A673 (cell line): ENCODE measurements around the gene NXPH2. TPM values are rescaled to one million over a fixed set of nuclear protein-coding genes. Genes with fewer than 3 reads are reported as not detected.
A peak's percentile ranks its signal among the peaks of the same experiment; 100 is the strongest.

Experiments used
- Bru-seq: library from RNA; stranded (reverse); fragments of 400-500 nt; gene quantifications from one replicate; lab custom pipeline; 2021; lab: Mats Ljungman, UMichigan
- BruChase-seq, 2 experiments: library from RNA; stranded (reverse); fragments of 400-500 nt; gene quantifications; one replicate each; lab custom pipeline; 2021; lab: Mats Ljungman, UMichigan
- BruUV-seq: library from RNA; stranded (reverse); fragments of 400-500 nt; replicated peaks from 2 replicates; lab custom pipeline; 2021; lab: Mats Ljungman, UMichigan
- CTCF ChIA-PET: fragments of 300-600 bp; sonication (Branson Sonifier 250); formaldehyde crosslinking; loops from one replicate; lab custom pipeline; 2022; ENCODE audit warnings: antibody characterized with exemption; lab: Charles Lee
- POLR2A ChIA-PET: fragments of 300-600 bp; sonication (Branson Sonifier 250); formaldehyde crosslinking; loops from one replicate; lab custom pipeline; 2022; ENCODE audit warnings: antibody characterized with exemption; ENCODE audit not compliant: low non-redundant PET; lab: Charles Lee
- DNase-seq: peaks from one replicate; pipeline ENCODE4 v3.0.0-alpha.2; 2015; ENCODE audit warnings: low spot score
- H3K27ac ChIP-seq: fragments of 200-600 bp; sonication (generic); 2 replicates; pipeline ENCODE4 v1.5.1; 2016; ENCODE audit warnings: mixed run types, low read depth, mild to moderate bottlenecking, mixed read lengths, antibody characterized with exemption, low read length; ENCODE audit not compliant: poor library complexity, severe bottlenecking
- H3K27me3 ChIP-seq: fragments of 200-600 bp; sonication (generic); replicated peaks from 2 replicates; pipeline ENCODE4 v1.6.1; 2017; ENCODE audit warnings: mixed run types, low read depth, mild to moderate bottlenecking, mixed read lengths, antibody characterized with exemption, low read length; ENCODE audit not compliant: insufficient read depth, poor library complexity
- H3K36me3 ChIP-seq: fragments of 200-600 bp; sonication (generic); 2 replicates; pipeline ENCODE4 v1.6.1; 2016; ENCODE audit warnings: mixed run types, mild to moderate bottlenecking, mixed read lengths, antibody characterized with exemption, low read length; ENCODE audit not compliant: insufficient read depth, poor library complexity, severe bottlenecking
- H3K4me1 ChIP-seq: fragments of 200-600 bp; sonication (generic); 2 replicates; pipeline ENCODE4 v1.6.1; 2017; ENCODE audit warnings: mixed run types, mild to moderate bottlenecking, mixed read lengths, antibody characterized with exemption, low read length; ENCODE audit not compliant: insufficient read depth, poor library complexity, severe bottlenecking
- H3K4me3 ChIP-seq: fragments of 200-600 bp; sonication (generic); 2 replicates; pipeline ENCODE4 v1.5.1; 2016; ENCODE audit warnings: low read depth, mixed run types, mild to moderate bottlenecking, mixed read lengths, low read length; ENCODE audit not compliant: poor library complexity, severe bottlenecking
- H3K9me3 ChIP-seq: fragments of 200-600 bp; sonication (generic); 2 replicates; pipeline ENCODE4 v1.6.1; 2016; ENCODE audit warnings: mixed run types, low read depth, mild to moderate bottlenecking, mixed read lengths, antibody characterized with exemption, low read length; ENCODE audit not compliant: poor library complexity, severe bottlenecking
- EZH2 ChIP-seq: fragments of 200-600 bp; sonication (generic); IDR thresholded peaks from 2 replicates; pipeline ENCODE4 v1.6.1; 2017; ENCODE audit warnings: borderline replicate concordance, low read depth, mild to moderate bottlenecking, mixed read lengths, antibody characterized with exemption, low read length; ENCODE audit not compliant: poor library complexity, severe bottlenecking
- intact Hi-C: fragments of 100-400 bp; cut with micrococcal nuclease; formaldehyde crosslinking; loops from one replicate; pipeline ENCODE4 v1.10.0; 2022; ENCODE audit not compliant: unreplicated experiment
- long read RNA-seq: library from polyadenylated mRNA; stranded (forward); transcript quantifications from one replicate; pipeline ENCODE4 v2.0.0, GENCODE V29; 2022
- total RNA-seq: library from RNA; stranded (reverse); gene quantifications from 2 replicates; pipeline ENCODE4 v1.2.3, GENCODE V29; 2021
- TF ChIP-seq, protein P1 (sequence below): fragments of 300-800, 200-600 bp; sonication (generic); conservative IDR thresholded peaks from 2 replicates; pipeline ENCODE4 v1.5.1; 2017; ENCODE audit warnings: low read depth, mild to moderate bottlenecking, antibody characterized with exemption, low read length, moderate library complexity, mixed read lengths

NXPH2 gene
- total RNA-seq (4.8 and 5.4 TPM in 2 replicates), Bru-seq, nascent RNA (percentile 61 among the genes with signal in this experiment), BruChase-seq, experiment 1, labeled RNA remaining after a 2-hour chase (percentile 58 among the genes with signal in this experiment), BruChase-seq, experiment 2, labeled RNA remaining after a 6-hour chase (percentile 49 among the genes with signal in this experiment)
- long read RNA-seq, transcript NXPH2-201 (2 exons, 1,052 nt), result major isoform, 5 of 5 reads
- long read RNA-seq, partial matches to known transcripts, result 0 of 5 reads
- long read RNA-seq, other reads (novel, unspliced or antisense), result 0 of 5 reads

DNA sequence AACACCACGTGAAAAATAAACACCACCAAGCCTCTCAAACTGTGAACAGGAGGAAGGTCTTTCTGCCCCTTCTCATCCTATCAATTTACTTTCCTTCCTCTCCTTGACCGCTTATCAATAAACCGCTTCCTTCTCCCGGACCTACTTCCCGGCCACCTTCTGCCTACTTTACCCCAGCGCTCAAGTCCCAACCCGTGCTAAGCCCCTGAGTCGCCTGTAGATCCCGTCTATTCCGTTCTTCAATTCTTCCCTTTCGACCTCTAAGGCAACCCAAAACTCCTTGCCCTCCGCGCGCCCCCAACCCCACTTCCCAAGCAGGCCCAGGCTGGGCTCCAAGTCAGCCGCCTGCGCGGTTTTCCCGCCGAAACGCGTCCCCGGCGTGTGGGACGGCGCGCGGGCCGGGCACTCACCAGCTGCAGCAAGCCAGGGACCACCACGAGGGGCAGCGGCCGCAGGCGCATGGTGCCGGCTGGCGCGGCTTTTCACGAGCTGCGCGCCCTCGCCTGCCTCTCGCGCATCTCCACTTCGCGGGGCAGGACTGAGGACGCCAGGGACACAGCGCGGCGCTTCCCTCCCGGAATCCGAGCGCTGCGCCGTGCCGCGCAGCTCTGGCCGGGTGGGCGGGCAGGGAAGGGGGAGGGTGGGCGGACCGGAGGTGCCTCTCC, at the start of gene NXPH2:
TSS of gene NXPH2 (minus strand) at position 610 of the 665 bp plus-strand sequence. CDS start at position 461, 149 bp downstream.
- CTCF ChIA-PET, result no interaction called here

DNA sequence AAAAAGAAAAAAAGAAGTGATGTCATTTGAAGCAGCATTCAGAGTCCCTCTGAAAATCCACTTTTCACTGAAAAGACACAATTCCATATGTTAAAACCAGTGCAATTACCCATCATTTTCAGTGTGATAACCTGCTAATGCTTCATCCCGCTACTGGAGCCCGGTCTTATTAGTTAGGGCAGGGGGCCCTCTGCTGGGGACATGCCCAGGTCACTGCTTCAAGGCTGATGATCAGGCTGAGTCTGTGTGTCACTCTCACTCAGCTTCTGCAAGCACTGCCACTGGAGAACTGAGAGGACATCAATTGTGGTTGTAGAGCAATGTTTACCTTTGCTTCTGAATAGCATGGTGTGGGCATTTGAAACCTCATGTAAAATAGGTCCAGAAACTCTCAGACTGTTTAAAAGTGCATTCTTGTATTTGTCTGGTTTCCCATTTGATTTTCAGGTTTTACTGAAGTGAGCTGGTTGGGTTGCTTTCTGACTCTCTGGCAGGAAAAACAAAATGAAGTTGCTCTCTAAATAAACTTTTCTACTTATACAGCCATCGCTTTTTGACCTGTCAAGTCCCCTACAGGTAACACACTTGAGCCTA, 49.2 kb upstream of the NXPH2 start:
- TF ChIP-seq, protein P1, sequence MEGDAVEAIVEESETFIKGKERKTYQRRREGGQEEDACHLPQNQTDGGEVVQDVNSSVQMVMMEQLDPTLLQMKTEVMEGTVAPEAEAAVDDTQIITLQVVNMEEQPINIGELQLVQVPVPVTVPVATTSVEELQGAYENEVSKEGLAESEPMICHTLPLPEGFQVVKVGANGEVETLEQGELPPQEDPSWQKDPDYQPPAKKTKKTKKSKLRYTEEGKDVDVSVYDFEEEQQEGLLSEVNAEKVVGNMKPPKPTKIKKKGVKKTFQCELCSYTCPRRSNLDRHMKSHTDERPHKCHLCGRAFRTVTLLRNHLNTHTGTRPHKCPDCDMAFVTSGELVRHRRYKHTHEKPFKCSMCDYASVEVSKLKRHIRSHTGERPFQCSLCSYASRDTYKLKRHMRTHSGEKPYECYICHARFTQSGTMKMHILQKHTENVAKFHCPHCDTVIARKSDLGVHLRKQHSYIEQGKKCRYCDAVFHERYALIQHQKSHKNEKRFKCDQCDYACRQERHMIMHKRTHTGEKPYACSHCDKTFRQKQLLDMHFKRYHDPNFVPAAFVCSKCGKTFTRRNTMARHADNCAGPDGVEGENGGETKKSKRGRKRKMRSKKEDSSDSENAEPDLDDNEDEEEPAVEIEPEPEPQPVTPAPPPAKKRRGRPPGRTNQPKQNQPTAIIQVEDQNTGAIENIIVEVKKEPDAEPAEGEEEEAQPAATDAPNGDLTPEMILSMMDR, result peak; percentile 56
- no peak for TF ChIP-seq EZH2
- intact Hi-C loops, result loop anchor here (2.0 kb wide), 1 partner anchor 919 kb away; no protein-coding TSS in a partner anchor
- no peaks in the 10 kb centered on the region for H3K27me3 ChIP-seq
- no peak overlapping the region for H3K27ac ChIP-seq
- H3K9me3 ChIP-seq, result no peaks in the 10 kb centered on the region
- CTCF ChIA-PET, result interaction anchor here (0.9 kb wide), 1 partner anchor 941 kb away, joined by 5 read pairs; no protein-coding TSS in a partner anchor
- BruUV-seq, result no TSS peak
- no peaks in the 10 kb centered on the region for H3K36me3 ChIP-seq
- POLR2A ChIA-PET, result no interaction called here
- peak; percentile 67 for DNase-seq
- no peaks in the 10 kb centered on the region for H3K4me1 ChIP-seq
- no peak overlapping the region for H3K4me3 ChIP-seq

More for the DNA sequence above, at the start of gene NXPH2:
- Histone ChIP-seq H3K36me3 (no peaks in the 10 kb centered on the region), H3K4me1 (peaks cover 8% of the 10 kb centered on the region), H3K27me3 (peaks cover 86% of the 10 kb centered on the region), H3K9me3 (no peaks in the 10 kb centered on the region), H3K4me3 (peak within 1 kb of the TSS; percentile 45), H3K27ac (no peak within 1 kb of the TSS)
- BruUV-seq, result no TSS peak
- intact Hi-C loops, result loop anchor here (10.0 kb wide), 1 partner anchor 835 kb away; no protein-coding TSS in a partner anchor
- TF ChIP-seq EZH2, result peak; percentile 81
- TF ChIP-seq, protein P1, result no peak
- POLR2A ChIA-PET, result no interaction called here
- DNase-seq, result peak; percentile 55

DNA sequence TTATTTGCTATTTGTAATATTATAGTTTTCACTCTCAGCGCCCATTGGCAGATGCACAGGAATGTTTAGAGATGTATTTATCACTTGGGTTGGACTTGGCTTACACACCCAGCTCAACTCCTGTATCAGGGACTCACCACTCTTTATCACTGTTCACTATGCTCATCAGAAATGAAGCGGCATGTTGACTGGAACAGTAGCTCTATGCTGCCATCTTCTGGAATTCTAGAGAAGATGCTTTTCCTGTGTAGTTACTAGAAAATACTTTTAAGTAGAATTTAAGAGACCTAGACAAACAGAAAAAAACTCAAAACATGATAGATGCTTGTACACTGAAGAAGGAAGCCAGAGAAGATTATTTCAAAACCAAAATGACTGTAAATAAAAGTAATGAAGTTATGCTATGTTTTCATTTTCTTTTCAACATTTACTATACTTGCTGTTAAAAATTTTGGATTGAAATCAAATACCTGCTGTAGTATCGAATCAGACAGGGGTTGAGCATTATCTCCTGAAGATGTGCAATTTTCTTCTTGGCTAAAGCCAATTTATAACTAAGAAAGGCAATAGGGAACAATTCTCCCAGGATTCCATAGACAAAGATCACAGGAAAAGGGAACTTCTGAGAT, 47.4 kb upstream of the NXPH2 start:
- H3K27me3 ChIP-seq, result no peaks in the 10 kb centered on the region
- ChIA-PET POLR2A (no interaction called here), CTCF (interaction anchor here (0.5 to 1.8 kb wide), 9 partner anchors 13 to 962 kb away, joined by 3 to 15 read pairs (median 4); no protein-coding TSS in a partner anchor)
- BruUV-seq, result no TSS peak
- H3K36me3 ChIP-seq, result no peaks in the 10 kb centered on the region
- peak; percentile 82 for DNase-seq
- H3K9me3 ChIP-seq, result no peaks in the 10 kb centered on the region
- no peak overlapping the region for H3K27ac ChIP-seq
- intact Hi-C loops, result loop anchor here (1.0 to 2.0 kb wide), 3 partner anchors 453 to 961 kb away; no protein-coding TSS in a partner anchor
- no peaks in the 10 kb centered on the region for H3K4me1 ChIP-seq
- no peak for TF ChIP-seq EZH2
- TF ChIP-seq, protein P1, result peak; percentile 82
- H3K4me3 ChIP-seq, result no peak overlapping the region
